HG02610 (cell line): ENCODE results near the gene SPRY4.
"Not testable (repeated sequence)": the region's sequence is repeated elsewhere in the genome, so short reads cannot be mapped to it uniquely, and the experiment has no call there.

ENCODE experiments used
- ATAC-seq: cut with Tn5 transposase; IDR thresholded peaks from one replicate; pipeline ENCODE4 v1.9.1; 2021; ENCODE audit warnings: mild to moderate bottlenecking, moderate library complexity; ENCODE audit not compliant: unreplicated experiment

SPRY4 gene, protein sequence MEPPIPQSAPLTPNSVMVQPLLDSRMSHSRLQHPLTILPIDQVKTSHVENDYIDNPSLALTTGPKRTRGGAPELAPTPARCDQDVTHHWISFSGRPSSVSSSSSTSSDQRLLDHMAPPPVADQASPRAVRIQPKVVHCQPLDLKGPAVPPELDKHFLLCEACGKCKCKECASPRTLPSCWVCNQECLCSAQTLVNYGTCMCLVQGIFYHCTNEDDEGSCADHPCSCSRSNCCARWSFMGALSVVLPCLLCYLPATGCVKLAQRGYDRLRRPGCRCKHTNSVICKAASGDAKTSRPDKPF

GRCh38 chr5:142324871-142325724, at the start of gene SPRY4:
SPRY4 (minus strand) TSS chr5:142325021; CDS start chr5:142315108, 9,913 bp downstream.
- ATAC-seq: peak; percentile 72

- ATAC-seq: no peak
Observed at GRCh38 chr5:142368529-142368928, 43.7 kb upstream of the SPRY4 start.

DNA sequence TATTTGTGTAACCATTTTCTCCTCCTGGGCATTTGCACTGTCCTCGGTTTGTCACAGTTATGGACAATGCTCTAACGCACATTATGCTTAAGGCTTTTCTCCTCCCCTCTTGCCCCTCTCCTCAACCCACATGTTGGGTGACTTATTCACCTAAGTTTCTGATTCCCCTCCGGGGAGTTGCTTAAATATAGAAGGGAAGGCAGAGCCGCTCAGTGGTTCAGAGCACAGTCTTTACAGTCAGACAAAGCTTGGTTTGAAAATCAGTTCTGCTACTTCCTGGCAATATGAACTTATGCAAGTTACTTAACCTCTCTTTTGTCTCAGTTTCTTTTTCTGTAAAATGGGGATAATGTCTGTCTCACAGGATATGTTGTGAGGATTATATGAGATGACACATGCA, 41.2 kb upstream of the SPRY4 start:
- ATAC-seq: no peak

GRCh38 chr5:142364251-142365145, 39.7 kb upstream of the SPRY4 start:
- no peak for ATAC-seq

DNA sequence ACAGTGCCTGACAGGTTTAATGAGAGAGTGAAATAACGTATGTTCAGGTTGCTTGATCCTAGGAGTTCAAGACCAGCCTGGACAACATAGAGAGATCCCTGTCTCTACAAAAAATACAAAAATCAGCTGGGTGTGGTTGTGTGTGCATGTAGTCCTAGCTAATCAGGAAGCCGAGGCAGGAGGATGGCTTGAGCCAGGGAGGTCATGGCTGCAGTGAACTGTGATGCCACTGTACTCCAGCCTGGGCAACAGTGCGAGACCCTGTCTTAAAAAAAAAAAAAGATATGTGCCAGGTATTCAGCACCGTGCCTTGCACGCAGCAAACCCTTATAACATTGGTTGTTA, 38.8 kb upstream of the SPRY4 start:
- ATAC-seq: no peak

GRCh38 chr5:142362193-142362592, 37.4 kb upstream of the SPRY4 start:
- not testable (repeated sequence) for ATAC-seq

- ATAC-seq: no peak
Observed at GRCh38 chr5:142360607-142361120, 35.8 kb upstream of the SPRY4 start.

DNA sequence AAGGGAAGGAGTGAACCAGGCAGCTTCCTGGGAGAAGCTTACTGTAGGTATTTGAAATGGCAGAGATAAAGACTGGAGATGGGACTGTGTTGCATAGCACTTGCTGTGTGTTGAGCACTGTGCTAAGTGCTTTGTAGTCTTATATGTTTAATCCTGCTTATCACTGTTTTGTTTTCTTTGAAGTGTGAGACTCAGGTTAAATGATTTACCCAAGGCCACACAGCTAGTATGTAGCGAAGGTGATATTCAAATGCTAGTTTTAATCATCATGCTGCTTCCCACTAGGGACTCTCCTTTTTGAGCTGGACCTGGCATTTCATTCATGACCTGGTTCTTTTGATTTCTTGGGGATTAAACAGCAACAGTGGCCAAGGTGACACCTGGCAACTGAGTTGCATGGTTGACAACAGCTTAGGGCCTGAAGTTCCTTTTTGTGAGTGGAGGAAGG, 35.3 kb upstream of the SPRY4 start:
- no peak for ATAC-seq

DNA sequence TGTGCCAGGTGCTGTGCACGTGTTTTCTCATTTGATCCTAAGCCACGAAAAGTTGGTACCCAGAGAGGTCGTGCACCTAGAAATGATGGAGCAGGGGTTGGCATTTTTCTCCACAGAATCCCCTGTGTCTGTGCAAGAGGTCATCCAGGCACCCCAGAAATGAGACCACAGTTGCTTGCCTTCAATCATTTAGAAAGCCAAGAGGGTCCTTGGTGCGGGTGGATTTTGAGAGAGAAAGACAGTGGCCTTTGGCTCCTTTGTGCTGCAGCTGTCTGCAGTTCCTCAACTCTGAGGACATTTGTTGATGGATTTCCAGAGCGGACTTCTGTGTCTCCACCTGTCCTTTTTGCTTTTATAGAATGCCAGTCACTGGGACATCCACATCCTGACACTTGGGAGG, 33.8 kb upstream of the SPRY4 start:
- ATAC-seq: no peak

- ATAC-seq: no peak
Observed at GRCh38 chr5:142358121-142358520, 33.3 kb upstream of the SPRY4 start.

DNA sequence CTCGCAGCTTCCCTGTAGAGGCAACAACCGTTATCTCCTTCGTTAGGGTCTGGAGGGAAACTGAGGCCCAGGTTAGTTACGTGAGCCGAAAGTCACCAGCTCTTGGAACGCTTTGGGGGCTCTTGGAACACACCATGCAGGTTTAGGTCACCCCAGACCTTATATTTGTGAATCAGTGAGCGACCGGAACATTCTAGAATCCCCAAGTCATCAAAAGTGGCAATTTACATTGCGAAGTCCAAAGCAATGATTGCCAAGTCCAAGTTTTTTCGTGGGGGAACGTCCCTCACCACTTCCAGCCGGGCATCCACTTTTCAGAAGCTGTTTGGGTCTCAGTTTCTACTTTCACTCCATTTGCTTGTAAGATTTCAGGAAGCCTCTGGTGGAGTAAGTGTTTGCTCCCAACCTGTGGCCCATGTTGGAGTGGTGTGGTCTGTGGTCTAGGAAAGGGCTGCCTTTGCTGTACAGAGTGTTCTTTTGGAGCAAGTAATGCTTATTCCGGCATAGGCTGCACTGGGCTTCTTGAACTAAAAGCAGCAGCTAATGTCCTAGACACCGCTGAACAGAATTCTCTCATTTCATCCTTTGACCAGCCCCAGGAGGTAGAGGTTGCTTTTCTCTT, 32.8 kb upstream of the SPRY4 start:
- no peak for ATAC-seq

DNA sequence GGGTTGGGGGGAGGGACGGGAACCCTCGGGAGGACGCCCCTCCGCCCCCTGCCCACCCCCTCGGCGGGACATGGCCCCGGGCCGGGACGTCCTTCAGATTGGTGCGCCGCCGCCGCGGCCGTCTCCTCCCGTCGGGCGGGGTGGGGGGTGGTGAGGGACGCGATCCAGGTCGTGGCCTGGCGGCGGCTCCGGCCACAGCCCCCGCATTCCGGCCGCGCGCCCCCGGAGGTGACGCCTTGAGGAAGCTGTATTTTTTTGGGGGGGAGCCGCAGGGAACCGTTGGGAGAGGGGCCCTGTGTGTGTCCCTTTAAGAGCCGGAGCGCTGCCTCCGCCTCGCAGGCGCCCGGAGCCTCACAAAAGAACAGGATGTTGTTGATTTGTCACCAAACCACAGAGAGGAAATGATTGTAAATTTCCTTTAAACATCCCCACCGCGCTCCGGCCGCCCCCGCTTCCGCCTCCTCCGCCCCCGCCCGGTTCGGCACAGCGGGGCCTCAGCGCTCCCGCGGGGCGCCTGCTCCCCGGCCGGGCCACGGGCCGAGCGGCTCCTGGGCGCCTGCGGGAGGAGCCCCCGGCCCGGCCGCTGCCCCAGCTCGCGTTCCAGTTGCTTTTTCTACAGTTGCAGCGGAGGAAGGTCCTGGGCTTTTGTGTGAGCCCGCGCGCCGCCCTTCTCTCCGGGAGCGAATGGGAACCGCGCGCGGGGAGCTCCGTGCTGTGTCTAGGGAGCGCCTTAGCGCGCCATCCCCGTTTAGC, 32.1 kb upstream of the SPRY4 start:
- ATAC-seq: peak; percentile 93

- no peak for ATAC-seq
Observed at GRCh38 chr5:142356349-142356715, 31.5 kb upstream of the SPRY4 start.

- no peak for ATAC-seq
Observed at GRCh38 chr5:142353071-142353472, 28.3 kb upstream of the SPRY4 start.

DNA sequence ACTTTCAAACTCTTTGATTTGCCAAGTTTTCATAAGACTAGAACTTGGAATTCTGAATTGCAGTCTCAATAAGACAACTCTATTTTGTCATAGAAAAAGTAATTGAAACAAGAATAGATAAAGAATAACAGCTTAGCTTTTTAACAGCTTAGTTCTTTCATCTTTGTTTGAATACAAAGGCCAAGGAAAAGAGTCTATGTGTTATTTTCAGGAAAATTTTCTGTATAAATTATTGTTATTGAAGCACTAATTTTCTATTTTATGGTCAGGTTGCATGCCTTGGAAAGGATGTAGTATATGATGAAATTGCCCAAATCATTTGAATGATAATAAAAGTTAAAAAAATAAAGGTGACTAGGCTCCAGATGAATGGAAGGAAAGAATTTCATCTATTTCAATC, 25.2 kb upstream of the SPRY4 start:
- no peak for ATAC-seq

- no peak for ATAC-seq
Observed at GRCh38 chr5:142346706-142347105, 21.9 kb upstream of the SPRY4 start.

DNA sequence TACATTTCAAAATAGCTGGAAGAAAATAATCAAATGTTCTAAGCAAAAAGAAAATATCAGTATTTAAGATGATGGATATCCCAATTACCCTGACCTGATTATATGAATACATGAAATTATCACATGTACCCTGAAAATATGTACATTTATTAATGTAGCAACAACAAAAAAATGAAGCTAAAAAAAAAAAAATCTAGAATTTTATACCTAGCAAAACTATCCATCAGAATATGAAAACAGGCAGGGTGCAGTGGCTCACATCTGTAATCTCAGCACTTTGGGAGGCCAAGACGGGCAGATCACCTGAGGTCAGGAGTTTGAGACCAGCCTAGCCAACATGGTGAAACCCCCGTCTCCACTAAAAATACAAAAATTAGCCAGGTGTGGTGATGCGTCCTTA, 20.1 kb upstream of the SPRY4 start:
- ATAC-seq: not testable (repeated sequence)

- no peak for ATAC-seq
Observed at GRCh38 chr5:142343531-142343930, 18.7 kb upstream of the SPRY4 start.

- no peak for ATAC-seq
Observed at GRCh38 chr5:142342128-142342981, 17.5 kb upstream of the SPRY4 start.
